Endothelial cell of umbilical vein (primary cell): Measurements from ENCODE around the gene FBP2.

Experiments
- EZH2 ChIP-seq: IDR thresholded peaks from 2 replicates; pipeline ENCODE4 v1.6.1; 2012; ENCODE audit warnings: borderline replicate concordance, low read depth, mild to moderate bottlenecking, moderate library complexity, low read length, inconsistent platforms; ENCODE audit not compliant: severe bottlenecking
- FOS ChIP-seq: IDR thresholded peaks from 2 replicates; pipeline ENCODE4 v1.6.1; 2011; ENCODE audit warnings: mild to moderate bottlenecking, low read length, moderate library complexity, borderline replicate concordance; ENCODE audit not compliant: insufficient read depth
- MYC ChIP-seq: IDR thresholded peaks from one replicate; pipeline ENCODE4 v1.6.1; 2011; ENCODE audit warnings: mild to moderate bottlenecking, low read depth, low read length
- POLR2A ChIP-seq: IDR thresholded peaks from 2 replicates; pipeline ENCODE4 v1.6.1; 2012; ENCODE audit warnings: low read depth, mild to moderate bottlenecking, control low read depth, low read length
- POLR2AphosphoS5 ChIP-seq: IDR thresholded peaks from 2 replicates; pipeline ENCODE4 v1.6.1; 2012; ENCODE audit warnings: low read depth, mild to moderate bottlenecking, control low read depth, low read length, moderate library complexity; ENCODE audit not compliant: insufficient read depth
- TF ChIP-seq, protein P1 (sequence below), 2 donors: IDR thresholded peaks; 1 replicate in 1 of 2; 2 replicates in 1 of 2; pipeline ENCODE4 v1.5.1; 2011; ENCODE audit warnings: low read length in 2 of 2, mild to moderate bottlenecking in 2 of 2, moderate library complexity in 2 of 2, control low read depth in 1 of 2, inconsistent platforms in 1 of 2, low read depth in 1 of 2; ENCODE audit not compliant: insufficient read depth in 1 of 2; ENCODE audit errors: extremely low read depth in 1 of 2

DNA sequence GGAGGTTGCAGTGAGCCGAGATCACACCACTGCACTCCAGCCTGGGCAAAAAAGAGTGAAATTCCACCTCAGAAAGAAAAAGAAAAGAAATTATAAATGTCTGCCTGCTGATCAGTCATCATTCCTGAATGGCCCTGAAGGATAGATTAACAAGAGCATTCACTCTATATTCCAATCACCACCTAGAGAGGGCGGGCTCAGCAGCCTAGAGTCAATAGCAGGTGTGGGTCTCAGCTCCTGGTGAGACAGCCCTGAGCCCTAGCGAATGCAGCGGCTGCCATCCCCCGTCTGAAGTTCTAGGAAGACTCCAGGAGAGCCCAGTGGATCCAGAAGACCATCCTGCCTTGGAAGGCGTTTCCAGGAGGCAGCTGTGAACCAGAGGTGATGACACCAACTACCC is 33.7 kb upstream of the FBP2 start:
- TF ChIP-seq, protein P1, sequence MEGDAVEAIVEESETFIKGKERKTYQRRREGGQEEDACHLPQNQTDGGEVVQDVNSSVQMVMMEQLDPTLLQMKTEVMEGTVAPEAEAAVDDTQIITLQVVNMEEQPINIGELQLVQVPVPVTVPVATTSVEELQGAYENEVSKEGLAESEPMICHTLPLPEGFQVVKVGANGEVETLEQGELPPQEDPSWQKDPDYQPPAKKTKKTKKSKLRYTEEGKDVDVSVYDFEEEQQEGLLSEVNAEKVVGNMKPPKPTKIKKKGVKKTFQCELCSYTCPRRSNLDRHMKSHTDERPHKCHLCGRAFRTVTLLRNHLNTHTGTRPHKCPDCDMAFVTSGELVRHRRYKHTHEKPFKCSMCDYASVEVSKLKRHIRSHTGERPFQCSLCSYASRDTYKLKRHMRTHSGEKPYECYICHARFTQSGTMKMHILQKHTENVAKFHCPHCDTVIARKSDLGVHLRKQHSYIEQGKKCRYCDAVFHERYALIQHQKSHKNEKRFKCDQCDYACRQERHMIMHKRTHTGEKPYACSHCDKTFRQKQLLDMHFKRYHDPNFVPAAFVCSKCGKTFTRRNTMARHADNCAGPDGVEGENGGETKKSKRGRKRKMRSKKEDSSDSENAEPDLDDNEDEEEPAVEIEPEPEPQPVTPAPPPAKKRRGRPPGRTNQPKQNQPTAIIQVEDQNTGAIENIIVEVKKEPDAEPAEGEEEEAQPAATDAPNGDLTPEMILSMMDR (IDR thresholded peaks at IDR 0.05; ENCODE audit: extremely low read depth in 1 of 2, insufficient read depth in 1 of 2, low read depth in 1 of 2, low read length in 2 of 2) = no peak
- no peak for TF ChIP-seq EZH2
- no peak for TF ChIP-seq POLR2AphosphoS5
- TF ChIP-seq POLR2A = no peak
- no peak for TF ChIP-seq FOS
- TF ChIP-seq MYC = no peak
